Neuronal stem cell (in vitro differentiated cells): ENCODE data around the gene FOXQ1.
A peak's percentile ranks its signal among the peaks of the same experiment; 100 is the strongest.

Experiments used
- DNase-seq: peaks from one replicate; pipeline ENCODE4 v3.0.0-alpha.2; 2013; ENCODE audit warnings: low spot score
- H2AFZ ChIP-seq: one replicate; pipeline ENCODE4 v1.6.1; 2013; ENCODE audit warnings: mild to moderate bottlenecking, low read length, inconsistent platforms
- H2AK5ac ChIP-seq: 2 replicates; pipeline ENCODE4 v1.6.1; 2013; ENCODE audit warnings: low read depth, mild to moderate bottlenecking, inconsistent platforms, low read length, moderate library complexity, mixed read lengths
- H2BK120ac ChIP-seq: 2 replicates; pipeline ENCODE4 v1.6.1; 2013; ENCODE audit warnings: low read depth, mild to moderate bottlenecking, inconsistent platforms, low read length, moderate library complexity, mixed read lengths
- H2BK12ac ChIP-seq: one replicate; pipeline ENCODE4 v1.6.1; 2013; ENCODE audit warnings: low read length, inconsistent platforms
- H2BK15ac ChIP-seq: 2 replicates; pipeline ENCODE4 v1.6.1; 2013; ENCODE audit warnings: mild to moderate bottlenecking, low read length, inconsistent platforms, mixed read lengths
- H2BK5ac ChIP-seq: one replicate; pipeline ENCODE4 v1.6.1; 2013; ENCODE audit warnings: inconsistent platforms, mild to moderate bottlenecking, low read length, moderate library complexity
- H3K14ac ChIP-seq: one replicate; pipeline ENCODE4 v1.6.1; 2013; ENCODE audit warnings: low read length, inconsistent platforms
- H3K18ac ChIP-seq: 2 replicates; pipeline ENCODE4 v1.6.1; 2013; ENCODE audit warnings: low read length, inconsistent platforms
- H3K23ac ChIP-seq: 2 replicates; pipeline ENCODE4 v1.6.1; 2013; ENCODE audit warnings: low read depth, mild to moderate bottlenecking, mixed read lengths, low read length, inconsistent platforms; ENCODE audit not compliant: poor library complexity
- H3K27ac ChIP-seq: replicated peaks from 3 replicates; pipeline ENCODE4 v1.5.1; 2013; ENCODE audit warnings: low read length, inconsistent platforms
- H3K27me3 ChIP-seq, 3 experiments: 2 replicates each; pipeline ENCODE4 v1.6.1; 2013; ENCODE audit warnings: low read length in 3 of 3, mild to moderate bottlenecking in 2 of 3, inconsistent platforms in 1 of 3, low read depth in 1 of 3, mixed read lengths in 1 of 3, moderate library complexity in 1 of 3; ENCODE audit not compliant: control insufficient read depth in 3 of 3, insufficient read depth in 3 of 3
- H3K36me3 ChIP-seq, 2 donors: replicated peaks in 1 of 2; 2 replicates each; pipeline ENCODE4 v1.6.1; 2013; ENCODE audit warnings: low read length in 2 of 2; ENCODE audit not compliant: control insufficient read depth in 2 of 2, insufficient read depth in 2 of 2
- H3K4ac ChIP-seq: 2 replicates; pipeline ENCODE4 v1.6.1; 2013; ENCODE audit warnings: inconsistent platforms, mild to moderate bottlenecking, low read length, moderate library complexity
- H3K4me1 ChIP-seq, 2 donors: 1 replicate in 1 of 2; 2 replicates in 1 of 2; pipeline ENCODE4 v1.6.1; 2013; ENCODE audit warnings: low read length in 2 of 2, low read depth in 1 of 2; ENCODE audit not compliant: control insufficient read depth in 2 of 2, insufficient read depth in 1 of 2
- H3K4me2 ChIP-seq: one replicate; pipeline ENCODE4 v1.6.1; 2013; ENCODE audit warnings: mild to moderate bottlenecking, low read length, inconsistent platforms; ENCODE audit not compliant: insufficient read depth, poor library complexity, severe bottlenecking
- H3K4me3 ChIP-seq, 2 donors: 2 replicates each; pipeline ENCODE4 v1.5.1; 2013; ENCODE audit warnings: low read length in 2 of 2, mild to moderate bottlenecking in 2 of 2, inconsistent platforms in 1 of 2, moderate library complexity in 1 of 2
- H3K79me1 ChIP-seq: one replicate; pipeline ENCODE4 v1.6.1; 2013; ENCODE audit warnings: low read depth, mild to moderate bottlenecking, inconsistent platforms, low read length, moderate library complexity
- H3K9ac ChIP-seq: one replicate; pipeline ENCODE4 v1.6.1; 2013; ENCODE audit warnings: mild to moderate bottlenecking, low read depth, low read length, inconsistent platforms; ENCODE audit not compliant: poor library complexity
- H3K9me3 ChIP-seq, 2 donors: replicated peaks in 1 of 2; 2 replicates each; pipeline versions ENCODE3 to v1.6.1; 2013; ENCODE audit warnings: low read length in 2 of 2, mild to moderate bottlenecking in 2 of 2, inconsistent platforms in 1 of 2, low read depth in 1 of 2, mixed read lengths in 1 of 2, moderate library complexity in 1 of 2; ENCODE audit not compliant: control insufficient read depth in 2 of 2, insufficient read depth in 1 of 2
- H4K8ac ChIP-seq: one replicate; pipeline ENCODE4 v1.6.1; 2013; ENCODE audit warnings: low read depth, mild to moderate bottlenecking, inconsistent platforms, low read length, moderate library complexity
- H4K91ac ChIP-seq: one replicate; pipeline ENCODE4 v1.6.1; 2013; ENCODE audit warnings: low read length, low read depth, mild to moderate bottlenecking, inconsistent platforms; ENCODE audit not compliant: poor library complexity
- WGBS, 2 donors: extraction: QIAGEN DNeasy Blood & Tissue Kit; methylation state at CpG; one replicate each; pipeline ENCODE4 v1.1.7; 2013; ENCODE audit warnings: missing lambda C conversion rate in 2 of 2, mixed read lengths in 1 of 2; ENCODE audit not compliant: insufficient read length in 2 of 2, insufficient replicate concordance in 1 of 2; ENCODE audit errors: extremely low coverage in 2 of 2; 5-methylcytosine and 5-hydroxymethylcytosine counted together

FOXQ1 gene

GRCh38 chr6:1310628-1311399 lies 1.1 kb upstream of the FOXQ1 start:
- Histone ChIP-seq H3K4ac (no peak overlapping the region), H2AK5ac (no peak overlapping the region), H3K14ac (no peak overlapping the region), H3K36me3 (no peaks in the 10 kb centered on the region), H3K4me3 (no peak overlapping the region), H4K8ac (no peak overlapping the region), H3K9me3 (no peaks in the 10 kb centered on the region), H3K9ac (no peak overlapping the region), H3K18ac (no peak overlapping the region), H3K79me1 (peaks cover 1% of the 10 kb centered on the region), H3K23ac (no peak overlapping the region), H2AFZ (peak overlapping the region; percentile 74), H3K27me3 (peaks cover 32 to 87% (median 73%) of the 10 kb centered on the region in 3 experiments), H2BK120ac (no peak overlapping the region), H3K4me2 (peak overlapping the region; percentile 34), H4K91ac (no peak overlapping the region), H2BK15ac (no peak overlapping the region), H2BK5ac (no peak overlapping the region), H3K27ac (no peak overlapping the region), H3K4me1 (peaks cover 0 to 4% of the 10 kb centered on the region in 2 donors), H2BK12ac (no peak overlapping the region)
- WGBS, 2 donors: no CpG with 5 or more reads among the region's 43 CpGs
- no peak for DNase-seq

- Histone ChIP-seq H3K9me3 (no peaks in the 10 kb centered on the region), H3K4me1 (peaks cover 0 to 4% of the 10 kb centered on the region in 2 donors), H3K18ac (no peak overlapping the region), H3K79me1 (peaks cover 1% of the 10 kb centered on the region), H2BK12ac (no peak overlapping the region), H3K27me3 (peaks cover 34 to 91% (median 81%) of the 10 kb centered on the region in 3 experiments), H2AK5ac (no peak overlapping the region), H3K23ac (no peak overlapping the region), H3K14ac (no peak overlapping the region), H3K4ac (no peak overlapping the region), H2BK5ac (no peak overlapping the region), H3K36me3 (no peaks in the 10 kb centered on the region), H2BK120ac (no peak overlapping the region), H4K91ac (no peak overlapping the region), H3K9ac (peak overlapping the region; percentile 15), H2BK15ac (no peak overlapping the region), H3K27ac (no peak overlapping the region), H2AFZ (peak overlapping the region; percentile 74), H3K4me2 (peak overlapping the region; percentile 71), H4K8ac (no peak overlapping the region), H3K4me3 (peak overlapping the region; percentile 26 to 72)
- DNase-seq: no peak
- no CpG with 5 or more reads among the region's 25 CpGs for WGBS, 2 donors
Measured at GRCh38 chr6:1312203-1312472, 240 bp downstream of the FOXQ1 start.

- H3K14ac ChIP-seq: peak overlapping the region; percentile 65
- peak overlapping the region; percentile 75 for H3K9ac ChIP-seq
- no peak overlapping the region for H2BK15ac ChIP-seq
- no peaks in the 10 kb centered on the region for H3K9me3 ChIP-seq
- H4K91ac ChIP-seq: no peak overlapping the region
- H3K4ac ChIP-seq: no peak overlapping the region
- no peak overlapping the region for H2BK12ac ChIP-seq
- H3K27me3 ChIP-seq: peaks cover 34 to 85% (median 81%) of the 10 kb centered on the region in 3 experiments
- no peak for DNase-seq
- no peak overlapping the region for H2AK5ac ChIP-seq
- H3K79me1 ChIP-seq: peaks cover 1% of the 10 kb centered on the region
- H2BK5ac ChIP-seq: no peak overlapping the region
- peaks cover 0 to 4% of the 10 kb centered on the region in 2 donors for H3K4me1 ChIP-seq
- H3K4me3 ChIP-seq: peak overlapping the region in 1 of 2 donors; percentile 72
- peak overlapping the region; percentile 74 for H2AFZ ChIP-seq
- H3K23ac ChIP-seq: peak overlapping the region; percentile 82
- H4K8ac ChIP-seq: no peak overlapping the region
- H3K27ac ChIP-seq: no peak overlapping the region
- WGBS, 2 donors: no CpG with 5 or more reads among the region's 109 CpGs
- no peak overlapping the region for H2BK120ac ChIP-seq
- peak overlapping the region; percentile 71 for H3K4me2 ChIP-seq
- peak overlapping the region; percentile 22 for H3K18ac ChIP-seq
- H3K36me3 ChIP-seq: no peaks in the 10 kb centered on the region
Measured at GRCh38 chr6:1312473-1313367, 822 bp downstream of the FOXQ1 start.

- WGBS, 2 donors: no CpG with 5 or more reads among the region's 64 CpGs
- no peak for DNase-seq
- Histone ChIP-seq H3K36me3 (no peaks in the 10 kb centered on the region), H3K27me3 (peaks cover 34 to 80% (median 79%) of the 10 kb centered on the region in 3 experiments), H3K9ac (no peak overlapping the region), H2AK5ac (no peak overlapping the region), H3K4me3 (peak overlapping the region in 1 of 2 donors; percentile 51), H2BK5ac (no peak overlapping the region), H2BK15ac (no peak overlapping the region), H4K91ac (no peak overlapping the region), H3K79me1 (peaks cover 1% of the 10 kb centered on the region), H2BK120ac (no peak overlapping the region), H3K4ac (no peak overlapping the region), H4K8ac (no peak overlapping the region), H3K23ac (no peak overlapping the region), H3K27ac (no peak overlapping the region), H3K14ac (no peak overlapping the region), H2BK12ac (no peak overlapping the region), H3K4me2 (peak overlapping the region; percentile 71), H3K4me1 (peaks cover 0 to 4% of the 10 kb centered on the region in 2 donors), H2AFZ (no peak overlapping the region), H3K9me3 (no peaks in the 10 kb centered on the region), H3K18ac (peak overlapping the region; percentile 42)
Measured at GRCh38 chr6:1313384-1313766, 1.5 kb downstream of the FOXQ1 start.
